ENCODE results near the gene FILIP1L. TPM values are rescaled to one million over a fixed set of nuclear protein-coding genes. Genes with fewer than 3 reads are reported as not detected.

Gene FILIP1L
- total and polyA plus RNA-seq, 2 of the 13 experiments (the other 11 are each of a cell fraction or from before 2014, with no cell fraction given), result 8.1 to 187 TPM

DNA sequence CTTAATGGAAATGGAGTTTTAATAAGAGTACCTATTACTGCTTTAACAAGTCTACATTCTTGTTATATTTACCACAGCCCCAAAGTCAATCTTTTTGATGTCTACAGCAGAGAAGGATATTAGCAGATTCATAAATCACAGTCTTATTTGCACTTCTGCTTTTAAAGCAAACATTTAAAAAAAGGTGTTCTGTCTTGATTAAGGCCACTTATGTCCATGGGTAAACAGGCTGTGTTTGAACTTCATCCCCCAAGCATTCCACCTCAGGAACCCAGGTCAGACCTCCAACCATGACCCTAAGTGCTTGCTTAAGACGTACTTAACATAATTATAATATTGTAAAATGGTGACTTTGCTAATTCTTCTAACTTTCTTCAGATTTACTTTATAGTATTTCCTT is 183.2 kb downstream of the FILIP1L start (continued):
- 0 out of 2 replicates have a peak, but pooled peaks have one; percentile 35 for TF ChIP-seq ZBTB7B (CRISPR knock-in tag; IDR thresholded peaks at IDR 0.05)
- TF ChIP-seq SAP130 (CRISPR knock-in tag; IDR thresholded peaks at IDR 0.05; ENCODE audit: low read depth), result 0 out of 2 replicates have a peak, but pooled peaks have one; percentile 39
- TF ChIP-seq HDAC1 (CRISPR knock-in tag; IDR thresholded peaks at IDR 0.05), result peak; percentile 76
- peak; percentile 61; the same call in 1 of the 2 replicates for TF ChIP-seq RXRB (CRISPR knock-in tag; IDR thresholded peaks at IDR 0.05; ENCODE audit: borderline replicate concordance)
- TF ChIP-seq CREB1 (IDR thresholded peaks at IDR 0.05), result no peak
- peak; percentile 35 for TF ChIP-seq CREB1 (CRISPR knock-in tag; IDR thresholded peaks at IDR 0.05)
- TF ChIP-seq, protein P1, sequence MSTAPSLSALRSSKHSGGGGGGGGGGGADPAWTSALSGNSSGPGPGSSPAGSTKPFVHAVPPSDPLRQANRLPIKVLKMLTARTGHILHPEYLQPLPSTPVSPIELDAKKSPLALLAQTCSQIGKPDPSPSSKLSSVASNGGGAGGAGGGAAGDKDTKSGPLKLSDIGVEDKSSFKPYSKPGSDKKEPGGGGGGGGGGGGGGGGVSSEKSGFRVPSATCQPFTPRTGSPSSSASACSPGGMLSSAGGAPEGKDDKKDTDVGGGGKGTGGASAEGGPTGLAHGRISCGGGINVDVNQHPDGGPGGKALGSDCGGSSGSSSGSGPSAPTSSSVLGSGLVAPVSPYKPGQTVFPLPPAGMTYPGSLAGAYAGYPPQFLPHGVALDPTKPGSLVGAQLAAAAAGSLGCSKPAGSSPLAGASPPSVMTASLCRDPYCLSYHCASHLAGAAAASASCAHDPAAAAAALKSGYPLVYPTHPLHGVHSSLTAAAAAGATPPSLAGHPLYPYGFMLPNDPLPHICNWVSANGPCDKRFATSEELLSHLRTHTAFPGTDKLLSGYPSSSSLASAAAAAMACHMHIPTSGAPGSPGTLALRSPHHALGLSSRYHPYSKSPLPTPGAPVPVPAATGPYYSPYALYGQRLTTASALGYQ (CRISPR knock-in tag; IDR thresholded peaks at IDR 0.05), result peak; percentile 92
- TF ChIP-seq ZNF816 (CRISPR knock-in tag; IDR thresholded peaks at IDR 0.05; ENCODE audit: borderline replicate concordance), result peak; percentile 33; the same call in 1 of the 2 replicates
- 0 out of 2 replicates have a peak, but pooled peaks have one; percentile 53 for TF ChIP-seq FOXA1 (IDR thresholded peaks at IDR 0.05)
- peak; percentile 92 for TF ChIP-seq FOXA1 (CRISPR knock-in tag; IDR thresholded peaks at IDR 0.05)
- peak; percentile 93 for TF ChIP-seq ARID5B (CRISPR knock-in tag; IDR thresholded peaks at IDR 0.05)
- 0 out of 2 replicates have a peak, but pooled peaks have one; percentile 48 for TF ChIP-seq HNF4A (CRISPR knock-in tag; IDR thresholded peaks at IDR 0.05)
- no peak for TF ChIP-seq SOX6 (IDR thresholded peaks at IDR 0.05)
- TF ChIP-seq SOX6 (CRISPR knock-in tag; IDR thresholded peaks at IDR 0.05), result peak; percentile 64
- no peak for TF ChIP-seq SAFB2 (CRISPR knock-in tag; IDR thresholded peaks at IDR 0.05; ENCODE audit: borderline replicate concordance, low read depth)
- TF ChIP-seq HMG20B (CRISPR knock-in tag; conservative IDR thresholded peaks at IDR 0.05), result peak; percentile 100
- no peak for TF ChIP-seq NAIF1 (CRISPR knock-in tag; IDR thresholded peaks at IDR 0.05; ENCODE audit: borderline replicate concordance)
- no peak for TF ChIP-seq ZBTB38 (CRISPR knock-in tag; IDR thresholded peaks at IDR 0.05)
- peak; percentile 96 for TF ChIP-seq RCOR2 (CRISPR knock-in tag; IDR thresholded peaks at IDR 0.05)
- no peak for TF ChIP-seq JDP2 (CRISPR knock-in tag; IDR thresholded peaks at IDR 0.05; ENCODE audit: borderline replicate concordance)
- 0 out of 2 replicates have a peak, but pooled peaks have one; percentile 36 for TF ChIP-seq FOSL2 (CRISPR knock-in tag; IDR thresholded peaks at IDR 0.05)
- peak; percentile 96 for TF ChIP-seq FOXA3 (CRISPR knock-in tag; IDR thresholded peaks at IDR 0.05)

All from HepG2 (cell line).